Breast epithelium (tissue), 3 donors: Measurements from ENCODE around the gene NPIPA5.

Source experiments
- POLR2A ChIP-seq: fragments of 450-650 bp; IDR thresholded peaks from one replicate; pipeline ENCODE4 v1.6.1; 2016; ENCODE audit warnings: antibody characterized with exemption, mild to moderate bottlenecking, moderate library complexity
- POLR2AphosphoS5 ChIP-seq, 3 donors: sonication (generic); formaldehyde crosslinking; IDR thresholded peaks; one replicate each; pipeline ENCODE4 v1.6.1; 2017; ENCODE audit warnings: antibody characterized with exemption in 3 of 3
- TF ChIP-seq, protein P1 (sequence below), 3 donors: fragments of 450-650 bp; IDR thresholded peaks; one replicate each; pipeline ENCODE4 v1.5.1; 2016 to 2017; ENCODE audit warnings: antibody characterized with exemption in 3 of 3, mild to moderate bottlenecking in 3 of 3, moderate library complexity in 3 of 3

DNA sequence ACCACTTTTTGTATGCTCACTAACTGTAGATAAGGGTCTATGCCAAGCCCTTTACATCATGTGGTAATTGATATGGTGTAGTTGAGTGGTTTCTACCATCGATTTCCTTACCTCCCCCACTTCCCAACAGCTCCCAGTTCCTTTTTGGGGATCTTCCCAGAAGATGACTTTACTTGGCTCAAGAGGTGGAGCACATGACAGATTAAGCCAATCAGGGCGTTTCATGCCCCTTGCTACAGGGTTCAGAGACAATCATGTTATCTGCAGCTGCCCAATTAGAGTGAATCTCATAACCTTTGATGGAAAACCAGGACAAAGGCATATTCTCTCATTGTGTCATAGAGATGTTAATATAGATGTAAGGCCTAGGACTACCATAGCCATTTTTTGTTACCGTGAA lies 40.1 kb upstream of the NPIPA5 start:
- no peak for TF ChIP-seq POLR2A
- TF ChIP-seq, protein P1, sequence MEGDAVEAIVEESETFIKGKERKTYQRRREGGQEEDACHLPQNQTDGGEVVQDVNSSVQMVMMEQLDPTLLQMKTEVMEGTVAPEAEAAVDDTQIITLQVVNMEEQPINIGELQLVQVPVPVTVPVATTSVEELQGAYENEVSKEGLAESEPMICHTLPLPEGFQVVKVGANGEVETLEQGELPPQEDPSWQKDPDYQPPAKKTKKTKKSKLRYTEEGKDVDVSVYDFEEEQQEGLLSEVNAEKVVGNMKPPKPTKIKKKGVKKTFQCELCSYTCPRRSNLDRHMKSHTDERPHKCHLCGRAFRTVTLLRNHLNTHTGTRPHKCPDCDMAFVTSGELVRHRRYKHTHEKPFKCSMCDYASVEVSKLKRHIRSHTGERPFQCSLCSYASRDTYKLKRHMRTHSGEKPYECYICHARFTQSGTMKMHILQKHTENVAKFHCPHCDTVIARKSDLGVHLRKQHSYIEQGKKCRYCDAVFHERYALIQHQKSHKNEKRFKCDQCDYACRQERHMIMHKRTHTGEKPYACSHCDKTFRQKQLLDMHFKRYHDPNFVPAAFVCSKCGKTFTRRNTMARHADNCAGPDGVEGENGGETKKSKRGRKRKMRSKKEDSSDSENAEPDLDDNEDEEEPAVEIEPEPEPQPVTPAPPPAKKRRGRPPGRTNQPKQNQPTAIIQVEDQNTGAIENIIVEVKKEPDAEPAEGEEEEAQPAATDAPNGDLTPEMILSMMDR (IDR thresholded peaks at IDR 0.05): no peak
- no peak for TF ChIP-seq POLR2AphosphoS5 (IDR thresholded peaks at IDR 0.05)
